Measurements from ENCODE around the gene RNU4-1.

RNU4-1 gene

DNA sequence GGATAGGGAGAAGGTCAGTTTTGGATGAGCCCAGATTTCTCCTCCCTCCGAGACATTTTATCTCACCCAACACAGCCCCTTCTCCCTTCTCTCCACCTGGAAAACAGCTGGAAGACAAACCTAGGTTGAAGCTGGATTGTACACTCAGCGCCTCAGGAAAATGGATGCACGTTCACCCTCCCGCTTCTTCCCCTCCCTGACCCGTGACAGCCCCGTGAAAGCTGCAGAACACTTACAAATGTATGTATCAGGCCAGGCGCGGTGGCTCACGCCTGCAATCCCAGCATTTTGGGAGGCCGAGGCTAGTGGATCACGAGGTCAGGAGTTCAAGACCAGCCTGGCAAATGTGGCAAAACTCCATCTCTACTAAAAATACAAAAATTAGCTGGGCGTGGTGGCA lies 5.5 kb downstream of the RNU4-1 start:
- no peak for DNase-seq

DNA sequence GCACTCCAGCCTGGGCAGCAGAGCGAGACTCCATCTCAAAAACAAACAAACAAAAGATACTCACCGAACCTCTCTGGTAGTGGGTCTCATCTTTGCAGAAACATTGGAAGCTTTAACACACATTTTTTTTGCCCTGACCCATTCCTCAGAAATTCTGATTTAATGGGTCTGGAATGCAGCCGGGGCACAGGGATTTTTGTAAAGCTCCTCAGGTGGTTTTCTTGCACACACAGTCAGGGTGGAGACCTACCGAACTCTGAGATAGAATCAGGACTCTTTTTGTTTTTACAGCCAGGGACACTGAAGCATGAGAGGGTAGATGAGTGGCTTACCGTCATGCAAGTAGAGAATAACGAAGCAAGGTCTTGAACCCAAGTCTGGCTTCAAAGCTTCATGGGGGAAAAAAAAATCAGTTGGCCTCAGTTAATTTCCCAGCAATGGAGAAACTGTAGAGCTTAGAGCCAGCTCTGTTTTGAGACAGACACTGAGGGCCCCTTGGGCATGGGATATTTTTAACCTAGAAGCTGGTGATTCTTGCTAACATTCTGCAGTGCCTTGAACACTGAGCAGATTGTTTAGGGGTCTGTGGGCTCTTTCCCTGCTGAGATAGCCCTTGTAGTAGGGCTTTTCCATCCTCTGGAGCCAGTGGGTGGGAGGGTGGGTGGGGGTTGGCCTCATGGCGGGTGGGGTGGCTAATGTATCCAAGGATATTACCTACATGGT lies 6.1 kb downstream of the RNU4-1 start:
- DNase-seq = no peak

DNA sequence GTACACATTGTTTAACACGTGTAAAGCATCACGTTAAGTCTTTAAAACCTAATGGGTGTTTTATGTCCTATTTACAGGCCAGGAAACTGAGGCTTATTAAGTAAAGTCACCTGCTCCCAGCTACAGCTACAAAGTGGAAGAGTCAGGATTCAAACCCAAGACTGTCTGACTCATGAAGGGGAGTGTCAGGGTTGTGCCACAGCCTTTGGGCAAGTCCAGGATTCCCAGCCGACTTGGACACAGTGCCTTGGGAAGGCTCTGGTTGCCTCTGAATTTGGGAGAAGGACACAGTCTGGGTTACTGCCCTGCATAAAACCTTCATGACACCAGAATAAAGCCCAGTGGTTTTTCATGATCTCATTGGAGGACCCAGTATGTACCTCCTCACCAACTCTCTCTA lies 8.7 kb downstream of the RNU4-1 start:
- DNase-seq = no peak

DNA sequence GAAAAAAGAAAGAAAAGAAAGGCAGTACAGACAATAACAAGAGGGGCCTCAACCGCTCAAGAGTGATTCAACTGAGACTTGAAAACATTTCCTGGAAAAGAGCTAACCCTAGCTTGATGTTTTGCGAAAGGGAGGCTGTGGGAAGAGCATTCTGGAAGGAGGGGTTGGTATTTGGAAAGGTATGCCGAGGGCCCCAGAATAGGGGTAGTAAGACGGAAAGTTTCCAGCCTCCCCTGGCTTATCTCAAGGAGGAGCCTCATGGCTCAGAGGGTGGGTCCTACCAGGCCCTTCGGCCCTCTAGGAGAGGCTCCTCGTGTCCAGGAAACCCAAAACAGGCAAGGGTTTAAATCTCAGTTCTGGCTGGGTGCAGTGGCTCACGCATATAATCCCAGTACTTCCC lies 9.7 kb downstream of the RNU4-1 start:
- DNase-seq = no peak

DNA sequence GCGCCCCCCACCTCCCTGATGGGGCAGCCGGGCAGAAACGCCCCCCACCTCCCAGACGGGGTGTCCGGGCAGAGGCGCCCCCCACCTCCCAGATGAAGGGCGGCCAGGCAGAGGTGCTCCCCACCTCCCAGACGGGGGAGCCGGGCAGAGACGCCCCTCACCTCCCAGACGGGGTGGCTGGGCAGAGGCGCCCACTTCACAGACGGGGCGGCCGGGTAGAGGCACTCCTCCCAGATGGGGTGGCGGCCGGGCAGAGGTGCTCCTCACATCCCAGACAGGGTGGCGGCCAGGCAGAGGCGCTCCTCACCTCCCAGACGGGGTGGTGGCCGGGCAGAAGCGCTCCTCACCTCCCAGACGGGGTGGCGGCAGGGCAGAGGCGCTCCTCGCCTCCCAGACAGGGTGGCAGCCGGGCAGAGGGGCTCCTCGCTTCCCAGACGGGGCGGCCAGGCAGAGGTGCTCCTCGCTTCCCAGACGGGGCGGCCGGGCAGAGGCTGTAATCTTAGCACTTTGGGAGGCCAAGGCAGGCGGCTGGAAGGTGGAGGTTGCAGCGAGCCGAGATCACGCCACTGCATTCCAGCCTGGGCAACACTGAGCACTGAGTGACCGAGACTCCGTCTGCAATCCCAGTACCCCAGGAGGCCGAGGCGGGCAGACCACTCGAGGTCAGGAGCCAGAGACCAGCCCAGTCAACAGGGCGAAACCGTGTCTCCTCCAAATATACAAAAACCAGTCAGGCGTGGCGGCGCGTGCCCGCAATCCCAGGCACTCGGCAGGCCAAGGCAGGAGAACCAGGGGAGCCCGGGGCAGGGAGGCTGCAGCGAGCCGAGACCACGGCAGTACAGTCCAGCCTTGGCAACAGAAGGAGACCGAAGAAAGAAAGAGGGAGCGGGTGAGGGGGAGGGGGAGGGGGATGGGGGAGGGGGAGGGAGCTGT lies 14.6 kb downstream of the RNU4-1 start:
- DNase-seq = no peak

DNA sequence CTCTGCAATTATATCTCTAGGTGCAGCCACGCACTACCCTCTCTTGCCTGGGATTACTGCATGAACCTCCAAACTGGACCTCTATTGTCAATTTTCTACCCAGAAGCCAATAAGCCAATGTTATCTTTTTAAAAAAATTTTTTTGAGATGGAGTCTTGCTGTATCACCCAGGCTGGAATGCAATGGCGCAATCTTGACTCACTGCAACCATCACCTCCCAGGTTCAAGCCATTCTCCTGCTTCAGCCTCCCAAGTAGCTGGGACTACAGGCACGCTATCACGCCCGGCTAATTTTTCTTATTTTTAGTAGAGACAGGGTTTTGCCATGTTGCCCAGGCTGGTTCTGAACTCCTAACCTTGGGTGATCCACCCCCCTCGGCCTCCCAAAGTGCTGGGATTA lies 16.3 kb downstream of the RNU4-1 start:
- DNase-seq = no peak

DNA sequence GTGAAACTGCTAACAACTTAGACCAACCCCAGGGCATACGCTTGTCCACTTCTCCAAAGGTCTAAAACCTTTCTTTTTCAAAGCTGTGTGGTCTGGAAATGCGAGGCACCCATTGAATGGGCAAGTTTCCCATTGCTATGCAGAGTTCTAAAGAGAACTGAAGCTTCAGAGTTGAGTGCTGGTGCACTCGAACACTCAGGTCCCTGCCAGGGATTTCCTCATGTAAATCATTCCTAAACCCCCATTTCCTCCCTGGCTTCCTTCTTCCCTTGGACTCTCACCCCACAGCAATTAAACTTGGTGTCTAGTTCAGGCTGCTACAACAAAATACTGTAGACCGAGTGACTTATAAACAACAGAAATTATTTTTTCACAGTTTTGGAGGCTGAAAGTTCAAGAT lies 25.3 kb downstream of the RNU4-1 start:
- no peak for DNase-seq

DNA sequence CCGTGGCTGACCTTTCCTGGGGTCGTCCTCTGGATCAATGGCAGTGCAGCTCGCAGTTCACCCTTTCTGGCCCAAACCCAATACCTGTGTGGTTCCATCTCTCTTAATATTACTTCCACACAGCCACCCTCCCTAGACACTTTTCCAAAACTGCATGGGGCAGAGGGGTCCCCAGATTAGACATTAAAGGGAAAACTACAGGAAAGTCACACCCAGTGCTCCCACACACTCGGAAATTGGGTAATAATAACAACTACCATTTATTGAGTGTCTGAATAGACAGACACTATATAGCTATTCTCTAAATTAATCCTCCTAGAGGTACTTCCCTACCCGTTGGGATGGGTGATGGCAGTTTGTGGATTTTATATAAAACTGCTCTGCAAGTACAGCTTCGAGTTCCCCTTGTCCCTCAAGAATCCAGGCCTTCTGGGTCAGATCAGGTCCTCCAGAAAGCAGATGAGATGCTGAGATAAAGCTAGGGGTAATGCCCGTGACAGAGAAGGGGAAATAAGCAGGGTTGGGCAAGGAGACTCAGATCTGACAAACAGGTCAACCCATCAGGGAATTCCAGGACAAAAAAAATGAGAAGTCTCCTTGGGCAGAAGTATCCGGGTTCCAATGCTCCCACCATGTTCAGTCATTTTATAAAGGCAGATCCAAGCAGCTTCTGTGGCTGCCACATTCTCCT lies 26.7 kb downstream of the RNU4-1 start:
- no peak for DNase-seq

DNA sequence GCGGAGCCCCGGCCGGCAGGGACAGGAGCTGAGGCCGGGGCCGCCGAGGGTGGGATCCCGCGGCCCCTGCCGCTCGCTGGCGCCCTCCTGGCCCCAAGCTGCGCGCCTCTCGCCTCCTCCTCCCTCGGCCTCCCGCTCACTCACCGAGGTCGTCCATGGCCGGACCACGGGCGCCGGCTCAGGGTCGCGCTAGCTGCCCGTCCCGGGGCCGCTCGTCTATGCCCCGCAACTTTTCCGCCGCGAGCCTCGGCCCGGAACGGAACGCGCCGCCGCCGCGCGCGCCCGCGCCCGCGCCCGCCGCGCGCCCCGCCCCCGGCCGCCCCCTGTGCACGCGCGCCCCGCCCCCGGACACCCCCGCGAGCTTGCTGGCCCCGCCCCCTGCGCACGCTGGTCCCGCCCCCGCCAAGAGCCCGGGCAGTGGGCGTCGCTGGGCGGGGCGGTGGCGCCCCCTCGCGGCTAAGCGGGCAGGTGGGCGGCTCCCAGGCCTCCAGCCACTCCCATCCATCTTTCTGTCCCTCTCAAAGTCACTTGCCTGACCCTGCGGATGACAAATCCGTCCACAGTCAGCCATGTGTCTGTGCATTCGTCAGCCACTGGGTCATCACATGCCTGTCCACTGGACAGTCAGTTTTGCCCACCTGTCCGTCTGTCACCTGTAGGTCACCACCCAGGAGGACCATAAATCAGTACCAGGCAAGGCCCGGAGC lies 27.4 kb downstream of the RNU4-1 start, which contains the start of gene PXN:
Gene PXN, minus strand, starts transcription at position 258 of the 707 bp plus-strand sequence. Its CDS starts 101 bp downstream, at position 157.
- DNase-seq = peak; percentile 94

DNA sequence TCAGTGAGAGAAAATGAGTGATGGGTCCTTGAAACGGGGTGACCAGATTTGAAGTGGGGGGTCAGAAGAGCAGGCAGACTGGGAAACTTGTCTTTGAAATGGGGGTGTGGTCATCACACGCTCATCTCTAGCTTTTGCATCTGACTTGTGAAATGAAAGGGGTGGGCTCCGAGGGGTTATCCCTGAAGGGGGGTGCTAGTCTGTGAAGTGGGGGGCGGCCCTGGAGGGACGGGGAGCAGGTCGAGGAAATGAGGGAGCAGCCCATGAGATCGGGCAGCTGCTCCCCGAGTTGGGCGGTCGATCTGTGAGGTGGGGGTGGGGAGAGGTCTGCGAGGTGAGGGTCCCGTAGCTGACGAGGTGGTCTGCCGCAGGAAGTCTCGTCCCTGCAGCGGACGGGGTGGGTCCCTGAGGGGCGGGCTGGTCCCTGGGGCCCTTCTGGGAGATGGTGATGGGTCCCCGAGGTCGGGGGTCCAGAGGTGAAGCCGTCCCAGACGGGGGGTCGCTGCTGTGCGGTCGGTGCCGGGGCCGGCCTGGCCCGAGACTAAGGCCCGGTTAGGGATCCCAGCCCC lies 28.0 kb downstream of the RNU4-1 start:
- DNase-seq = no peak

DNA sequence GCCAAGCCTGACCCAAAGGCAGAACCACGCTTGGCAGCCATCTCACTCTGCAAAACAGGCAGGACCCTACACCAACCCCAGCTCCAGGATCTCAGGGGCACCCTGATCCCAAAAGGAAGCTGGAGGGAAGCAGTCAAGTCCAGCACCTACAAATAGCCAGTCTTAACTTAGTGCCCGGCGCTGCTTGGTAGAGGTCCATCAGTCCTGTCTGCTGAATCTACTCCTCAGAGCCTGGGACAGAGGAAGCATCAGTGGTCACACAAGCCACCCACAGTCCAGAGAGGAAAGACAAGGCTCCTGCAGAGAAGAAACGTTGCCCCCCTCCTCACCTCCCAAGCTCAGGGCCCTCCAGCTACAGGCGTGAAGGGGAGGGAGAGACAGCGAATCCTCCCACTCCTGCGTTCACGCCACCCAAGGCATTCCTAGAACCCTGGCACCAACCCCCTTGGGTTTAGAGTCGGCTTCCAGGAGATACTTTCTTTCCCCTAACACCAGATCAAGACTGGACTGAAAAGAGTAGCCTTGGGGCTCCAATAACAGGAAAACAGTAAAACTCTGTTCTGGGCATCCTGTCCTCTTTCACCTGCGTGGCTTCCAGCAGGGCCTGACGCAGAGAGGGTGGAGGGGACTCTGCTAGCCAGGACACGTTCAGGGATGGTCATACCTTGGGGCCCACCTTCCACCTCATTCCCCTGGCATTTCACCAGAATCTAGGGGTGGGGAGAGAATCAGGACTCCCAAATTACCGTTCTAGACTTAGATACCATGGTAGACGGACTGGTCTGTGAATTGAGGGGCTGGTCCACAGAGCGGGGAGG lies 28.7 kb downstream of the RNU4-1 start:
- DNase-seq = no peak

DNA sequence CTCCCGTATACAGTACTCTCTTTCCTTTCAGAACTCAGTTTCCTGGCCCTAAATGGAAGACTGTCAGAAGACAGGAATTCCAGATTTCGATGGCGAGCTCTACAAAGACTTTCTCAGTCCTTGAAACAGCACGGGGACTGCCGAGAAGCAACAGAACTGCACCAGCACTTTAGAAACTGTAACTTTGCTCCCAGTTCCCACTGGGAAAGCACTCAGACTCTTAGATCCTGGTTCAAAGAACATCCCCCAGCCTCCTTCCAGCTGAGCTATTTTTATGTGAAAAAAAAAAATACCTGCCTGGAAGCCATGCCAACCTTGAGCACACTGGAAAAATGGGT lies 29.3 kb downstream of the RNU4-1 start:
- no peak for DNase-seq

DNA sequence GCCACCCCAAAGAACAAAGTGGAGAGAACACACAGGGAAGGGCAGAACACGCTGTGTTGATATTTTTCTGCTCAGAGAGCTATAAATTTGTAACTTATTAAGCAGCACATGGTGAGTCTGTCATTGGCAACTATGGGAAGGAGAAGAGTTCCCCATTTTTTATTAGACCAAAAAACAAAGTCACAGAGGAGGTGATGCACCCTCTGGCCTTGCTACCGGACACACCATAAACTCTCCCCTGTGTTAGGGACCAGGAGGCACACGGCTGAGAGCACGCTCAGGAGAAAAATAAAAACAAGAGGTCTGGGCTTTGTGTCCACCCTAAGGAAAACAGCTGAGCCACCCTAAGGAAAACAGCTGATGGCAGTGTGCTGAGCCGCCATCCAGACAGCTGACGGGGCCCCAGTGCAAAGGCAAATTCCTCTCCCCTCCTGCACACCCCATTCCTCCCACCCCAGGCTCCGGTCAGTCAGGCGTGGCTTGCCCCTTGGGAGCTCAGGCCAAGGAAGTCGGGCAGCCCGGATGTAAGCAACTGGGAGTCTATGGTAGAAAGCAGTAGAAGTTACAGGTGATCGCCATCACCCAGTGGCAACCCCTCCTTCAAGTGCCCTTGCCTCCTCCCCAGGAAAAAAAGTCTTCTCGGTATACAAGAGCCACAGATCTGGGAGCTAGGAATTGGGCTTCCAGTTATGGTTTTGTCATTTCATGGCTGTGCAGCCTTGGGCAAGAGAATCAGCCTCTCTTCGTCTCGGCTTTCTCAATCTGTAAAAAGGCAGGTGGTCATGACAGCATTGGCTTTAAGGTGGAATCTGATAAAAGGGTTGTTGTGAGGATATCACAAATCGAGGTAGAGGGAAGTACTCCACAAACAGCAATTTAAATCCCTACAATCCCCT lies 29.9 kb downstream of the RNU4-1 start:
- DNase-seq = no peak

DNA sequence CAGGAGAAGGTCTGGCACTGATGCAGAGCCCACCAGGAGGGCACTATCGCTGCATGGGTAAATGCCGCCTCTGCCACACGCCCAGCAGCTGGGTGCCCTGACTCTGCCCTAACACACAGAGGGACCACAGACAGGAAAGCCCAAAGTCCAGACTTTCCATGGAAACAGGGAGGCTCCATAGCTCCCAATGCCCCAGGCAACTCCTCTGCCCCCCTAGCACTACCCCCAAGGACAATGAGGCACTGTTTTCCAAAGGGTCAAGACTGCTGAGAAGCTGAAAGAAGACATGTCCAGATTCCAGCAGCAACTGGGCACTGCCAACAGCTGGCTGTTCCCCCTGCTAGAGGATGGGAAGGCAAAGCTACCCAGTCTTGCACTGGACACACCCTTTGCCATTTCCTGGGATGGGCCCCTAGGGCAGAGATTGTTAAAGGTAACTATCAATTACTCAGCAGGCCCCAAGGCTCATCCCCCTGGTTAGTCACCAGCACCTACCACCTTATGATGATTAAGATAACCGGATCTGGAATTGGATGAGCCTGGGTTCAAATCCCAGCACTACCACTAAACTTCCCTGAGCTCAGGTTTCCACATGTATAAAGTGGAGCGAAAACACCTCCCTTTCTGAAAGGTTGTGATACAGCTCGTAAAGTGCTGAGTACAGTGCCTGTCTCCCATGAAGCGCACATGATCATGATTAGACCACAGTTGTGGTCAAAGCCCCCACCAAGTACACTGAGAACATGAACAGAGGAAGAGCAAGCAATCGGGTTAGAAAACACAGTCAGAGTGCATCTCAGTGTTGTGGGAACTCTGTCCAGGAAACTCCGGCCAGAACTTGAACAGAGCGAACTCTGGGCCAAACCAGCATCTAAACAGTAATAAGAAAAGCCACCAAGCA lies 30.8 kb downstream of the RNU4-1 start:
- DNase-seq = no peak

DNA sequence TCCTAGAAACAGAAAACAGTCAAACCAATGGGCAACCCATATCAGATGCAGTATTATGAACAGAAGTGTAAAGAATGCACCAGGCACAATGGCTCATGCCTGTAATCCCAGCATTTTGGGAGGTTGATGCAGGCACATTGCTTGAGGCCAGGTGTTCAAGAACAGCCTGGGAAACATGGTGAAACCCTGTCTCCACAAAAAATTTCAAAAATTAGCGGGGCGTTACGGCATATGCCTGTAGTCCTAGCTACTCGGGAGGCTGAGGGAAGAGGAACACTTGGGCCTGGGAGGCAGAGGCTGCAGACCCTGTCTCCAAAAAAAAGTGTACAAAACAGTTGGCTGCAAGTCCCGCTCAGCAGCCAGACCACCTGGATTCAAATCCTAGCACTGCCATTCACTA lies 32.4 kb downstream of the RNU4-1 start:
- DNase-seq = no peak

DNA sequence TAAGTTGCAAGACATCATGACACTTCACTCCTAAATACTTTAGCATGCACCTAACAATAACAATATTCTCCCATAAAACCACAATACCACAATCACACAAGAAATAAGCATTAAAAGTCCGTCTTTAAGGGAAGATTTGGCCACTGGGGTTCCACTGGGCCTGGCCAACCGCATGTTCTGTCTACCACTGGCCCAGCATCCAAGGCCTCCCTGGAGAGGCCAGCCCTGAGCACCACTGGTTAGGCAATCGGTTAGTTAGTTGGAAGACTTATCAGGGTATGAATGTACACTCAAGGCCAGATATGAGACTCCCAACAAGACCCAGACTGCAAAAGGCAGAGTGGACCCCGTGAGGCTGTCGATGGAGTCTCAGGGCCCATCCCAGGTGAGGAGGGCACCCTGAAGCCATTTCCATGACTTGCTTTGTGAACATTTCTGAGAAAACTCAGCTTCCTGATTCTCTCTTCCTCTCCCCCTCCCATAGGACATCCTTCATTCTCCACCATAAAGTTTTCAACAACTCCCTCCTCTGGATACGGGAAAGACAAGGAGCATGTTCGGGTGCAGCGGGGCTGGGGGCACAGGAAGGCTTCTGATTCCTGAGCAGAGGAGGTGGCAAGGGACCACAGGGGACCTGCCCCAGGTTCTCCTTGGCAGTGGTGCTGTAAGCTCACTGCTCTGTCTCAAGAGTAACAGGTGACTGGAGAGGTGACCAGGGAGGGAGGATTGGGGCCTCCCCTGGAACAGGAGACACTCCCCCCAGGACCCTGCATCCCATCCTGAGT lies 33.4 kb downstream of the RNU4-1 start:
- DNase-seq = no peak

DNA sequence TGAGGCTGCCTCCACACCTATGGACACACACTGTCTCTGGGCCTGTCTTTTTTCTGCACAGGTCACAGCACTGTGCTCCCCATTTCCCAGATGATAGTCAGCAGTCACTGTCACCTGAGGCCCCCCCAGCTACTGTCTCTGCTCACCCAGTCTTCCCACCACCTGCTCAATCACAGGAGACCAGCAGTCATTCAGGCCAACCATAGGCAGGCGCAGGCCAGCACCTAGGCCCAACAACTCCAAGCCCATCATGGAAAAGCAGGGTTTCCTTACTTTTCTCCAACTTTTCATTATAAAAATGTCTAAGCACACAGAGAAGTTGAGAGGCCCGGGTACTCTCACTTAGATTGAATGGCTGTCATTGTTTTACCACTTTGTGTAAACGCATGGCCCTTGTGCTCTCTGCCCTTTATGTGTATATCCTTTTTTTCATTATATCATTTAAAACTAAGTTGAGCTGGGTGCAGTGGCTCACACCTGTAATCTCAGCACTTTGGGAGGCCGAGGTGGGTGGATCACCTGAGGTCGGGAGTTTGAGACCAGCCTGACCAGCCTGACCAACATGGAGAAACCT lies 34.6 kb downstream of the RNU4-1 start:
- DNase-seq = no peak
